WERI-Rb-1 (cell line): ENCODE results near the gene PDCD6IP.
"Not testable (repeated sequence)": the region's sequence is repeated elsewhere in the genome, so short reads cannot be mapped to it uniquely, and the experiment has no call there.

Experiments used
- DNase-seq: peaks from one replicate; pipeline ENCODE4 v3.0.0-alpha.2; 2020
- H3K27ac ChIP-seq: fragments of 250-450 bp; sonication (Bioruptor Pico); 2 replicates; pipeline ENCODE4 v1.5.1; 2020; ENCODE audit warnings: mild to moderate bottlenecking, moderate library complexity
- H3K27me3 ChIP-seq: fragments of 250-450 bp; sonication (Bioruptor Pico); 2 replicates; pipeline ENCODE4 v1.5.1; 2021; ENCODE audit warnings: mild to moderate bottlenecking, low read depth, moderate library complexity; ENCODE audit not compliant: insufficient read depth, severe bottlenecking
- H3K36me3 ChIP-seq: fragments of 250-450 bp; sonication (Bioruptor Pico); 2 replicates; pipeline ENCODE4 v1.5.1; 2020; ENCODE audit warnings: mild to moderate bottlenecking, moderate library complexity
- H3K4me3 ChIP-seq: 2 replicates; pipeline ENCODE4 v1.5.1; 2011; ENCODE audit warnings: low read depth, mild to moderate bottlenecking, control low read depth, low read length
- H3K9me3 ChIP-seq: fragments of 250-450 bp; sonication (Bioruptor Pico); 2 replicates; pipeline ENCODE4 v1.5.1; 2021; ENCODE audit warnings: mild to moderate bottlenecking, moderate library complexity; ENCODE audit not compliant: severe bottlenecking
- TF ChIP-seq, protein P1 (sequence below): IDR thresholded peaks from 2 replicates; pipeline ENCODE4 v1.5.1; 2011; ENCODE audit warnings: low read depth, mild to moderate bottlenecking, control low read depth, inconsistent platforms, low read length

PDCD6IP gene

DNA sequence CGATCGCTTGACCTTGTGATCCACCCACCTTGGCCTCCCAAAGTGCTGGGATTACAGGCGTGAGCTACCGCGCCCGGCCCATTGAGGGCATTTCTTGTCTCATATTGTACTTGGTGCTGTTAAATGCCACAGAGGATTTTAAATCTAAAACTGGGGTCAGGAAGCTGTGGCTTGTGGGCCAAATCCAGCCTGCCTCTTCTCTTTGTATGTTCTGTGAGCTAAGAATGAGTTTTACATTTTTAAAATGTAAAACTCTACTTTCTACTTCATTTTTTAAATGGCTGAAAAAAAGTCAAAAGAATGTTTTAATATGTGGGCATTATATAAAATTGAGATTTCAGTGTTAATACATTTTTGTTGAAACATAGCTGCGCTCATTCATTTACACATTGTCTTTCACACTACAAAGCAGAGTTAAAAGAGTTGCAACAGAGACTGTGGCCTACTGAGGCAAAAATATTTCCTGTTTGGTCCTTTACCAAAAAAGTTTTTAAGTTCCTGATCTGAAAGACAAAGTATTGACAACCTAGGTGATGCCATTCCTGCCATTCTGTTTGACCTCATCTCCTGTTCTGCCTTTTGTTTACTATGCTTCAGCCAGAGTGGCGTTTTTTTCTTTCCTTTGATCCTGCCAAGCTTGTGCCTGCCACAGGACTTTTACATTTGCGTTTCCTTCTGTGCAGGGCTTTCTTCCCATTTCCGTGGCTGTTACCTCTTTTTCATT is 50.4 kb downstream of the PDCD6IP start:
- no peaks in the 10 kb centered on the region for H3K27me3 ChIP-seq
- TF ChIP-seq, protein P1, sequence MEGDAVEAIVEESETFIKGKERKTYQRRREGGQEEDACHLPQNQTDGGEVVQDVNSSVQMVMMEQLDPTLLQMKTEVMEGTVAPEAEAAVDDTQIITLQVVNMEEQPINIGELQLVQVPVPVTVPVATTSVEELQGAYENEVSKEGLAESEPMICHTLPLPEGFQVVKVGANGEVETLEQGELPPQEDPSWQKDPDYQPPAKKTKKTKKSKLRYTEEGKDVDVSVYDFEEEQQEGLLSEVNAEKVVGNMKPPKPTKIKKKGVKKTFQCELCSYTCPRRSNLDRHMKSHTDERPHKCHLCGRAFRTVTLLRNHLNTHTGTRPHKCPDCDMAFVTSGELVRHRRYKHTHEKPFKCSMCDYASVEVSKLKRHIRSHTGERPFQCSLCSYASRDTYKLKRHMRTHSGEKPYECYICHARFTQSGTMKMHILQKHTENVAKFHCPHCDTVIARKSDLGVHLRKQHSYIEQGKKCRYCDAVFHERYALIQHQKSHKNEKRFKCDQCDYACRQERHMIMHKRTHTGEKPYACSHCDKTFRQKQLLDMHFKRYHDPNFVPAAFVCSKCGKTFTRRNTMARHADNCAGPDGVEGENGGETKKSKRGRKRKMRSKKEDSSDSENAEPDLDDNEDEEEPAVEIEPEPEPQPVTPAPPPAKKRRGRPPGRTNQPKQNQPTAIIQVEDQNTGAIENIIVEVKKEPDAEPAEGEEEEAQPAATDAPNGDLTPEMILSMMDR, result no peak
- no peak overlapping the region for H3K4me3 ChIP-seq
- no peak overlapping the region for H3K27ac ChIP-seq
- H3K36me3 ChIP-seq, result no peaks in the 10 kb centered on the region
- H3K9me3 ChIP-seq, result no peaks in the 10 kb centered on the region
- no peak for DNase-seq

DNA sequence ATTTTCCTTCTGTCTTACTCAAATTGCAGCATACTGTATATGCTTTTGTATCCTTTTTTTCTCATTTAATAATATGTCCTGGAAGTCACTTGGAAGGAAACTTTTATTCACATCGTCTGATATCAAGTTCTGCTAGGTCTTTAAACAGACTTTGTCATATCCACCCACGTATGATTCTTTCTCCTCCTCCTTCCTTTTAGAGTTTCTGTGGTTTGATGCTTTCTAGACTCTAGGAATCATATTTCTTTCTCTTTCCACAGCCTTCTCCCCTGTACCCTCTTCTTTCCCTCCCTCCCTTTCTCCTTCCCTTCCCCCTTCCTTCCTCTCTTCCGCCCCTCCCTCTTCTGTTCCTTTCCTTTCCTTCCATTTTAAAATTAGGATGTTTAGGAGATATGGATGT is 52.2 kb downstream of the PDCD6IP start:
- H3K36me3 ChIP-seq, H3K4me3 ChIP-seq, H3K9me3 ChIP-seq, H3K27me3 ChIP-seq, H3K27ac ChIP-seq, DNase-seq: not testable (repeated sequence)

DNA sequence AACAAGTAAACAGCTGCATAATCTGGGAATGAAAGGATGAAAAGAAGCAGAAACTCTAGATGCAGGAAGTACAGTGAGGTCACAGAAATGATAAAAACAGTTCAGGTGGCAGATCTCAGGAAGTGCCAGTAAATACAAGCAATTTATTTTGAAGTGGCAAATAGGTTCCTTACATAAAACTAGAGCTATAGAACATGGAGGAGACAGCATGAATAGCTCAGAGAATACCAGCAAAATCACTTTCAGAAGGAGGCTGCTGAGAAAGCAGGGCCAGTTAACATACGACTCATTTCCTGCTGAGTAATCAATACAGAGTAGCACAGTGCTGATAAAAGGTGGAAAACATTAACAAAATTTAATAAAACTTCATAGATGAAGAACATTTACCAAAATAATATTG is 57.0 kb downstream of the PDCD6IP start:
- not testable (repeated sequence) for DNase-seq, H3K27me3 ChIP-seq

DNA sequence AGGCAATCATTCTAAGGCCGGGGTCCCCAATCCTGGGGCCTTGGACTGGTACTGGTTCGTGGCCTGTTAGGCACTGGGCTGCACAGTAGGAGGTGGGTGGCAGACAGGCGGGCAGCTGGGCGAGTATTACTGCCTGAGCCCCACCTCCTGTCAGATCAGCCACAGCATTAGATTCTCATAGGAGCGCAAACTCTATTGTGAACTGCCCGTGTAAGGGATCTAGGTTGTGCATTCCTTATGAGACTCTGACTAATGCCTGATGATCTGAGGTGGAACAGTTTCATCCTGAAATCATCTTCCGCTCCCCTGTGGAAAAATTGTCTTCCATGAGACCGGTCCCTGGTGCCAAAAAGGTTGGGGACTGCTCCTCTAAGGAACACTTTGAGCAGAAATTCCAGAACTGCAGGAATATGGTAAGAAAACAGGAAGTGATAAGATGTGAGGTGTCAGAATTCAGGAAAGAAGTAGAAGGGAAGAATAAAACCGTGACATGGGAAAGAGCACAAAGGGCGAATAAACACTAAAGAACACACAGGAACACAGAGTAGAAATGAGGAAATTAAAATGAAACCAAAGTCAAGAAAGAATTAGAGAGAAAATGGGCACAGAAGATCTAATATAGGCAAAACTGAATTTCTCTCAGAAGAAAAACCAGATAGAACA is 57.6 kb downstream of the PDCD6IP start:
- no peak overlapping the region for H3K27ac ChIP-seq

More for the DNA sequence above, 57.0 kb downstream of the PDCD6IP start:
- not testable (repeated sequence) for H3K4me3 ChIP-seq, H3K9me3 ChIP-seq, H3K36me3 ChIP-seq, H3K27ac ChIP-seq

DNA sequence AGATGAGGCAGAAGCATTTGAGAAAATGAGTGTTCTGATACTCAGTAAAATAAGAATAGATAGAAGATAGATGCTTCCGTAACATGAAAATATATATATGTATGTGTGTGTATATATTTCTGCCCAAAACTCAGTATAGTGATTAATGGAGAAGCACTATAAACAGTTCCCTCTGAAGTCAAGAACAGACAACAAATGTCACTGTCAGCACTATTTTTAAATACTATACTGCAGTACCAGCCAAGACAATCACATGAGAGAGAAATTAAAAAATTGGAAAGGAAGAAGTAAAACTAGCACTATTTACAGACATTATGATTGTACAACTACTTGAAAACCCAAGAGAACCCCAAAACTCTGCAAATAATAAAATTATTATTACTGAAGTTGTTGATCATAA is 59.3 kb downstream of the PDCD6IP start:
- DNase-seq, H3K4me3 ChIP-seq, H3K36me3 ChIP-seq, H3K27me3 ChIP-seq, H3K9me3 ChIP-seq, H3K27ac ChIP-seq: not testable (repeated sequence)

More for the DNA sequence above, 57.6 kb downstream of the PDCD6IP start:
- no peak overlapping the region for H3K4me3 ChIP-seq
- H3K9me3 ChIP-seq, result no peaks in the 10 kb centered on the region
- H3K27me3 ChIP-seq, result no peaks in the 10 kb centered on the region
- H3K36me3 ChIP-seq, result no peaks in the 10 kb centered on the region; the same call in 1 of the 2 replicates
- TF ChIP-seq, protein P1, result no peak
- no peak for DNase-seq

- Histone ChIP-seq H3K36me3 (no peaks in the 10 kb centered on the region; the same call in 1 of the 2 replicates), H3K27ac (no peak overlapping the region), H3K27me3 (no peaks in the 10 kb centered on the region), H3K4me3 (no peak overlapping the region), H3K9me3 (no peaks in the 10 kb centered on the region)
- no peak for DNase-seq
- TF ChIP-seq, protein P1, result no peak
These were observed 59.7 kb downstream of the PDCD6IP start for GRCh38 chr3:33858131-33858530.

- Histone ChIP-seq H3K36me3 (peaks cover 10% of the 10 kb centered on the region), H3K27me3 (no peaks in the 10 kb centered on the region), H3K27ac (no peak overlapping the region), H3K9me3 (no peaks in the 10 kb centered on the region), H3K4me3 (no peak overlapping the region)
- no peak for DNase-seq
- TF ChIP-seq, protein P1, result no peak
These were observed 62.1 kb downstream of the PDCD6IP start for GRCh38 chr3:33860373-33861050.
